Activated T-cell treated with anti-CD3 and anti-CD28 coated beads, Interleukin-2, amount 50 U/mL, for 1 hour (primary cell): ENCODE data around the gene GPRIN3.

ENCODE experiments used
- DNase-seq: peaks from one replicate; pipeline ENCODE4 v3.0.0-alpha.2; 2020

Gene GPRIN3

GRCh38 chr4:89253311-89253710 is 54.3 kb downstream of the GPRIN3 start:
- DNase-seq: no peak

- no peak for DNase-seq
Measured at GRCh38 chr4:89251396-89251795, 56.2 kb downstream of the GPRIN3 start.

- no peak for DNase-seq
Measured at GRCh38 chr4:89249716-89250361, 57.8 kb downstream of the GPRIN3 start.

- no peak for DNase-seq
Measured at GRCh38 chr4:89249313-89249712, 58.3 kb downstream of the GPRIN3 start.

GRCh38 chr4:89248879-89249281 is 58.7 kb downstream of the GPRIN3 start:
- no peak for DNase-seq

- no peak for DNase-seq
Measured at GRCh38 chr4:89247951-89248350, 59.6 kb downstream of the GPRIN3 start.

GRCh38 chr4:89245459-89245858 is 62.1 kb downstream of the GPRIN3 start:
- no peak for DNase-seq

- no peak for DNase-seq
Measured at GRCh38 chr4:89243733-89244252, 63.8 kb downstream of the GPRIN3 start.

GRCh38 chr4:89242864-89243732 is 64.5 kb downstream of the GPRIN3 start:
- DNase-seq: no peak

GRCh38 chr4:89242216-89242615 is 65.4 kb downstream of the GPRIN3 start:
- no peak for DNase-seq

GRCh38 chr4:89230271-89230670 is 77.3 kb downstream of the GPRIN3 start:
- no peak for DNase-seq

GRCh38 chr4:89226665-89227574 is 80.7 kb downstream of the GPRIN3 start:
- DNase-seq: peak; percentile 72

GRCh38 chr4:89222170-89222569 is 85.4 kb downstream of the GPRIN3 start:
- no peak for DNase-seq

- no peak for DNase-seq
Measured at GRCh38 chr4:89221167-89221867, 86.3 kb downstream of the GPRIN3 start.

GRCh38 chr4:89218587-89218986 is 89.0 kb downstream of the GPRIN3 start:
- no peak for DNase-seq

- DNase-seq: no peak
Measured at GRCh38 chr4:89217604-89218003, 90.0 kb downstream of the GPRIN3 start.

- DNase-seq: no peak
Measured at GRCh38 chr4:89216866-89217265, 90.7 kb downstream of the GPRIN3 start.

- no peak for DNase-seq
Measured at GRCh38 chr4:89216422-89216821, 91.2 kb downstream of the GPRIN3 start.

GRCh38 chr4:89215736-89216135 is 91.9 kb downstream of the GPRIN3 start:
- DNase-seq: no peak

GRCh38 chr4:89214308-89214707 is 93.3 kb downstream of the GPRIN3 start:
- no peak for DNase-seq

- no peak for DNase-seq
Measured at GRCh38 chr4:89213382-89213701, 94.3 kb downstream of the GPRIN3 start.

GRCh38 chr4:89212666-89213381 is 94.8 kb downstream of the GPRIN3 start:
- no peak for DNase-seq
